ENCODE data around the gene SPPL2B. TPM values are rescaled to one million over a fixed set of nuclear protein-coding genes. Genes with fewer than 3 reads are reported as not detected.

SPPL2B gene
- total and polyA plus RNA-seq, 2 experiments from 2014 or later: 23.5 to 51.0 TPM

DNA sequence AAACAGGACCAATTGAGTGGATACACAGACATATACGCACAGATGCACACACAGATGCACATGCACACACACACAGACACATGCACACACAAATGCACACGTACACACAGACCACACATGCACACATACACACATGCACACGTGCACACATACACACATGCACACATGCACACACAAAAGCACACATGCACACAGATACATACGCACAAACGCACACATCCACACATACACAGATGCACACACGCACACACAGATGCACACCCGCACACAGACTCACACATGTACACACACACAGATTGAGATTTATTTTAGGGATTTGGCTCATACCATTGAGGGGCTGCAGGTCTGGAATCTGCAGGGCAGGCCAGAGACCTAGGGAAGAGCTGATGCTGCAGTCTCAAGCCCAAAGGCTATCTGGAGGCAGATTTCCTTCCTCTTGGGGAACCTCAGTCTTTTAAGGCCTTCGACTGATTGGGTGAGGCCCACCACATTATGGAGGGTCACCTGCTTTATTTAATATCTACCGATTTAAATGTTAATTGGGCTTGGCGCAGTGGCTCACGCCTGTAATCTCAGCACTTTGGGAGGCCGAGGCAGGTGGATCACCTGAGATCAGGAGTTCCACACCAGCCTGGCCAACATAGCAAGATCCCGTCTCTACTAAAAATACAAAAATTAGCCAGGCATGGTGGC is 54.2 kb downstream of the SPPL2B start:
- H3K36me3 Mint-ChIP-seq (ENCODE audit: low read depth): peaks cover 9% of the 10 kb centered on the region; the same call in 2 of the 3 replicates
- H2AFZ ChIP-seq: no peak overlapping the region
- peaks cover 10% of the 10 kb centered on the region for H3K27me3 Mint-ChIP-seq (ENCODE audit: insufficient read depth, low read depth, poor library complexity)
- H4K20me1 ChIP-seq (replicated peaks; ENCODE audit: insufficient read depth): no peaks in the 10 kb centered on the region
- no peaks in the 10 kb centered on the region; the same call in 1 of the 2 replicates for H3F3A ChIP-seq (replicated peaks; ENCODE audit: low read depth)
- TF ChIP-seq CREB1 (CRISPR knock-in tag; IDR thresholded peaks at IDR 0.05; ENCODE audit: low read depth): no peak
- no peak for TF ChIP-seq EZH2 (IDR thresholded peaks at IDR 0.05; ENCODE audit: low read depth, unreplicated experiment)
- no peak for TF ChIP-seq EZH2phosphoT487 (IDR thresholded peaks at IDR 0.05; ENCODE audit: unreplicated experiment)
- TF ChIP-seq, protein P1, sequence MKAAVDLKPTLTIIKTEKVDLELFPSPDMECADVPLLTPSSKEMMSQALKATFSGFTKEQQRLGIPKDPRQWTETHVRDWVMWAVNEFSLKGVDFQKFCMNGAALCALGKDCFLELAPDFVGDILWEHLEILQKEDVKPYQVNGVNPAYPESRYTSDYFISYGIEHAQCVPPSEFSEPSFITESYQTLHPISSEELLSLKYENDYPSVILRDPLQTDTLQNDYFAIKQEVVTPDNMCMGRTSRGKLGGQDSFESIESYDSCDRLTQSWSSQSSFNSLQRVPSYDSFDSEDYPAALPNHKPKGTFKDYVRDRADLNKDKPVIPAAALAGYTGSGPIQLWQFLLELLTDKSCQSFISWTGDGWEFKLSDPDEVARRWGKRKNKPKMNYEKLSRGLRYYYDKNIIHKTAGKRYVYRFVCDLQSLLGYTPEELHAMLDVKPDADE (IDR thresholded peaks at IDR 0.05): no peak
- TF ChIP-seq ZNF114 (CRISPR knock-in tag; IDR thresholded peaks at IDR 0.05): no peak
- TF ChIP-seq, protein P2, sequence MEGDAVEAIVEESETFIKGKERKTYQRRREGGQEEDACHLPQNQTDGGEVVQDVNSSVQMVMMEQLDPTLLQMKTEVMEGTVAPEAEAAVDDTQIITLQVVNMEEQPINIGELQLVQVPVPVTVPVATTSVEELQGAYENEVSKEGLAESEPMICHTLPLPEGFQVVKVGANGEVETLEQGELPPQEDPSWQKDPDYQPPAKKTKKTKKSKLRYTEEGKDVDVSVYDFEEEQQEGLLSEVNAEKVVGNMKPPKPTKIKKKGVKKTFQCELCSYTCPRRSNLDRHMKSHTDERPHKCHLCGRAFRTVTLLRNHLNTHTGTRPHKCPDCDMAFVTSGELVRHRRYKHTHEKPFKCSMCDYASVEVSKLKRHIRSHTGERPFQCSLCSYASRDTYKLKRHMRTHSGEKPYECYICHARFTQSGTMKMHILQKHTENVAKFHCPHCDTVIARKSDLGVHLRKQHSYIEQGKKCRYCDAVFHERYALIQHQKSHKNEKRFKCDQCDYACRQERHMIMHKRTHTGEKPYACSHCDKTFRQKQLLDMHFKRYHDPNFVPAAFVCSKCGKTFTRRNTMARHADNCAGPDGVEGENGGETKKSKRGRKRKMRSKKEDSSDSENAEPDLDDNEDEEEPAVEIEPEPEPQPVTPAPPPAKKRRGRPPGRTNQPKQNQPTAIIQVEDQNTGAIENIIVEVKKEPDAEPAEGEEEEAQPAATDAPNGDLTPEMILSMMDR (conservative IDR thresholded peaks at IDR 0.05; ENCODE audit: low read depth in 2 of 2): no peak
- no peak for TF ChIP-seq POLR2AphosphoS5 (IDR thresholded peaks at IDR 0.05; ENCODE audit: low read depth)
- TF ChIP-seq, protein P3, sequence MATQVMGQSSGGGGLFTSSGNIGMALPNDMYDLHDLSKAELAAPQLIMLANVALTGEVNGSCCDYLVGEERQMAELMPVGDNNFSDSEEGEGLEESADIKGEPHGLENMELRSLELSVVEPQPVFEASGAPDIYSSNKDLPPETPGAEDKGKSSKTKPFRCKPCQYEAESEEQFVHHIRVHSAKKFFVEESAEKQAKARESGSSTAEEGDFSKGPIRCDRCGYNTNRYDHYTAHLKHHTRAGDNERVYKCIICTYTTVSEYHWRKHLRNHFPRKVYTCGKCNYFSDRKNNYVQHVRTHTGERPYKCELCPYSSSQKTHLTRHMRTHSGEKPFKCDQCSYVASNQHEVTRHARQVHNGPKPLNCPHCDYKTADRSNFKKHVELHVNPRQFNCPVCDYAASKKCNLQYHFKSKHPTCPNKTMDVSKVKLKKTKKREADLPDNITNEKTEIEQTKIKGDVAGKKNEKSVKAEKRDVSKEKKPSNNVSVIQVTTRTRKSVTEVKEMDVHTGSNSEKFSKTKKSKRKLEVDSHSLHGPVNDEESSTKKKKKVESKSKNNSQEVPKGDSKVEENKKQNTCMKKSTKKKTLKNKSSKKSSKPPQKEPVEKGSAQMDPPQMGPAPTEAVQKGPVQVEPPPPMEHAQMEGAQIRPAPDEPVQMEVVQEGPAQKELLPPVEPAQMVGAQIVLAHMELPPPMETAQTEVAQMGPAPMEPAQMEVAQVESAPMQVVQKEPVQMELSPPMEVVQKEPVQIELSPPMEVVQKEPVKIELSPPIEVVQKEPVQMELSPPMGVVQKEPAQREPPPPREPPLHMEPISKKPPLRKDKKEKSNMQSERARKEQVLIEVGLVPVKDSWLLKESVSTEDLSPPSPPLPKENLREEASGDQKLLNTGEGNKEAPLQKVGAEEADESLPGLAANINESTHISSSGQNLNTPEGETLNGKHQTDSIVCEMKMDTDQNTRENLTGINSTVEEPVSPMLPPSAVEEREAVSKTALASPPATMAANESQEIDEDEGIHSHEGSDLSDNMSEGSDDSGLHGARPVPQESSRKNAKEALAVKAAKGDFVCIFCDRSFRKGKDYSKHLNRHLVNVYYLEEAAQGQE (IDR thresholded peaks at IDR 0.05; ENCODE audit: unreplicated experiment): no peak
- no peak for TF ChIP-seq STAT1 (IDR thresholded peaks at IDR 0.05; ENCODE audit: unreplicated experiment)
- TF ChIP-seq NANOG (IDR thresholded peaks at IDR 0.05; ENCODE audit: borderline replicate concordance): no peak
- no peak overlapping the region for H3K4me3 ChIP-seq
- H3K9me3 Mint-ChIP-seq: peaks cover 34% of the 10 kb centered on the region
- H3K9me2 ChIP-seq (ENCODE audit: insufficient read depth): no peaks in the 10 kb centered on the region
- no peak overlapping the region for H3K27ac Mint-ChIP-seq
- no peak for ATAC-seq
- no peaks in the 10 kb centered on the region for H3K79me2 ChIP-seq (replicated peaks; ENCODE audit: insufficient read depth)
- no peak overlapping the region for H3K27ac ChIP-seq (ENCODE audit: low read depth)
- H3K36me3 ChIP-seq (ENCODE audit: insufficient read depth): no peaks in the 10 kb centered on the region
- H3K27me3 ChIP-seq (ENCODE audit: insufficient read depth): no peaks in the 10 kb centered on the region
- no peak overlapping the region for H3K4me2 ChIP-seq
- H3K4me1 Mint-ChIP-seq: peaks cover 3% of the 10 kb centered on the region; the same call in 1 of the 3 replicates
- no peaks in the 10 kb centered on the region for H3K4me1 ChIP-seq (ENCODE audit: insufficient read depth)
- DNase-seq (ENCODE audit: low spot score): no peak
- H3K4me3 Mint-ChIP-seq: no peak overlapping the region
